Measurements from ENCODE around the gene SP9. TPM values are rescaled to one million over a fixed set of nuclear protein-coding genes. Genes with fewer than 3 reads are reported as not detected.
A peak's percentile ranks its signal among the peaks of the same experiment; 100 is the strongest.

SP9 gene
- total and polyA plus RNA-seq, 9 of the 15 experiments (the other 6 are each of a cell fraction or from before 2014, with no cell fraction given): 0.04 to 0.23 (median 0.11) TPM; not detected in 3

- intact Hi-C loops (cut with micrococcal nuclease) (no loop called here), in situ Hi-C loops (cut with MboI) (no loop called here)
- no peak overlapping the region for H2AFZ ChIP-seq (ENCODE audit: low read depth, low read length)
- ChIA-PET POLR2A (no interaction called here), CTCF (ENCODE audit: low intra/inter-chr PET ratio) (no interaction called here)
- H3K9me1 ChIP-seq (ENCODE audit: control insufficient read depth, insufficient read depth, low read length): no peaks in the 10 kb centered on the region
- no peaks in the 10 kb centered on the region for H3K9me3 ChIP-seq (replicated peaks; ENCODE audit: control insufficient read depth, insufficient read depth, low read depth, low read length)
- peak; percentile 37; the same call in 2 of the 3 replicates for ATAC-seq
- no peak overlapping the region for H3K4me2 ChIP-seq (ENCODE audit: insufficient read depth, low read length)
- H3K27ac ChIP-seq (ENCODE audit: extremely low read depth, low read depth, low read length): peak overlapping the region; percentile 20; the same call in 1 of the 3 replicates
- no TSS peak for BruUV-seq (replicated peaks)
- no peak overlapping the region for H3K9ac ChIP-seq (ENCODE audit: insufficient read depth in 1 of 2, low read depth in 2 of 2, low read length in 2 of 2)
- no peaks in the 10 kb centered on the region; a peak in 1 of 5 replicates for H3K4me1 ChIP-seq (replicated peaks in 1 of 2; ENCODE audit: control insufficient read depth in 2 of 2, insufficient read depth in 2 of 2, low read length in 2 of 2)
- 8% methylated on average over 1 of the region's 1 CpG for WGBS (ENCODE audit: insufficient coverage, low coverage, missing lambda C conversion rate)
- no peaks in the 10 kb centered on the region for H3K27me3 ChIP-seq (ENCODE audit: control insufficient read depth in 2 of 2, insufficient read depth in 2 of 2, low read length in 2 of 2)
- no peaks in the 10 kb centered on the region for H3K79me2 ChIP-seq (ENCODE audit: control insufficient read depth, insufficient read depth, low read length)
- FAIRE-seq: no peak
- peaks cover 26% of the 10 kb centered on the region for H3K36me3 ChIP-seq (ENCODE audit: control insufficient read depth, insufficient read depth, low read length)
- H4K20me1 ChIP-seq (replicated peaks; ENCODE audit: control insufficient read depth, insufficient read depth, low read length): no peaks in the 10 kb centered on the region
- no peak for DNase-seq (ENCODE audit: extremely low read depth in 1 of 4, low spot score in 3 of 4)
- no peak overlapping the region for H3K4me3 ChIP-seq
- TF ChIP-seq BRD9 (IDR thresholded peaks at IDR 0.05; ENCODE audit: low read depth, partially characterized antibody) (peak; percentile 49), ZBTB40 (IDR thresholded peaks at IDR 0.05) (no peak), ZBTB40 (CRISPR knock-in tag; IDR thresholded peaks at IDR 0.05) (no peak), NFE2 (IDR thresholded peaks at IDR 0.05; ENCODE audit: low read depth) (0 out of 2 replicates have a peak, but pooled peaks have one; percentile 21), RFX1 (IDR thresholded peaks at IDR 0.05) (peak; percentile 29; the same call in 1 of the 2 replicates), ZNF316 (IDR thresholded peaks at IDR 0.05) (peak; percentile 31; the same call in 1 of the 2 replicates), ZNF699 (CRISPR knock-in tag; IDR thresholded peaks at IDR 0.05; ENCODE audit: insufficient replicate concordance) (no peak), IRF2 (CRISPR knock-in tag; IDR thresholded peaks at IDR 0.05) (no peak), C11orf30 (IDR thresholded peaks at IDR 0.05; ENCODE audit: low read depth) (peak; percentile 63), ZNF778 (CRISPR knock-in tag; IDR thresholded peaks at IDR 0.05) (no peak), ZNF592 (IDR thresholded peaks at IDR 0.05) (0 out of 2 replicates have a peak, but pooled peaks have one; percentile 25)
Measured at GRCh38 chr2:174383796-174384195, 49.0 kb downstream of the SP9 start.
